ENCODE measurements around the gene ABCC1. TPM values are rescaled to one million over a fixed set of nuclear protein-coding genes. Genes with fewer than 3 reads are reported as not detected.

Gene ABCC1
- polyA plus RNA-seq, 1 of the 3 experiments (the other 2 are of a cell fraction) = 23.7 TPM

GRCh38 chr16:16099320-16099719 is 149.9 kb downstream of the ABCC1 start:
- Histone ChIP-seq H3K79me2 (ENCODE audit: insufficient read depth) (no peaks in the 10 kb centered on the region; the same call in 1 of the 2 replicates), H3F3A (replicated peaks; ENCODE audit: insufficient read depth) (no peaks in the 10 kb centered on the region), H3K27ac (ENCODE audit: low read depth in 2 of 2, low read length in 1 of 2) (no peak overlapping the region), H3K9ac (no peak overlapping the region), H4K20me1 (ENCODE audit: insufficient read depth) (no peaks in the 10 kb centered on the region), H3K4me1 (ENCODE audit: control insufficient read depth in 1 of 2, insufficient read depth in 2 of 2, low read depth in 1 of 2, low read length in 1 of 2) (no peaks in the 10 kb centered on the region), H3K9me3 (no peaks in the 10 kb centered on the region), H3K4me3 (ENCODE audit: low read depth in 2 of 2, low read length in 1 of 2) (no peak overlapping the region), H3K36me3 (replicated peaks in 1 of 2; ENCODE audit: control insufficient read depth in 1 of 2, insufficient read depth in 2 of 2, low read length in 1 of 2) (peaks cover 17 to 25% of the 10 kb centered on the region in 2 experiments), H2AFZ (ENCODE audit: low read depth) (no peak overlapping the region), H3K9me2 (no peaks in the 10 kb centered on the region), H3K4me2 (no peak overlapping the region), H3K27me3 (ENCODE audit: insufficient read depth) (no peaks in the 10 kb centered on the region)
- CTCF ChIA-PET = interaction anchor here (0.6 kb wide), 1 partner anchor 230 kb away, joined by 3 read pairs; no protein-coding TSS in a partner anchor
- no peak for TF ChIP-seq JUND (IDR thresholded peaks at IDR 0.05)
- no peak for TF ChIP-seq RXRA (IDR thresholded peaks at IDR 0.05; ENCODE audit: borderline replicate concordance, low read depth)
- TF ChIP-seq NFIC (IDR thresholded peaks at IDR 0.05; ENCODE audit: borderline replicate concordance) = no peak
- TF ChIP-seq IRF3 (IDR thresholded peaks at IDR 0.05; ENCODE audit: low read depth, low read length) = no peak
- no peak for TF ChIP-seq FOXJ3 (CRISPR knock-in tag; IDR thresholded peaks at IDR 0.05)
- no peak for TF ChIP-seq MAX (IDR thresholded peaks at IDR 0.05; ENCODE audit: low read depth)
- no peak for TF ChIP-seq POLR2AphosphoS5 (IDR thresholded peaks at IDR 0.05; ENCODE audit: low read depth, low read length)
- TF ChIP-seq CTCF (IDR thresholded peaks at IDR 0.05) = no peak
- TF ChIP-seq PBX3 (IDR thresholded peaks at IDR 0.05) = no peak
- no peak for TF ChIP-seq FOXM1 (IDR thresholded peaks at IDR 0.05; ENCODE audit: low read depth)
- TF ChIP-seq USF2 (IDR thresholded peaks at IDR 0.05; ENCODE audit: borderline replicate concordance, low read depth, low read length) = no peak
- TF ChIP-seq SIN3A (IDR thresholded peaks at IDR 0.05; ENCODE audit: borderline replicate concordance, low read depth, low read length) = no peak
- TF ChIP-seq MEF2A (IDR thresholded peaks at IDR 0.05; ENCODE audit: borderline replicate concordance, low read depth) = no peak
- TF ChIP-seq GABPA (IDR thresholded peaks at IDR 0.05; ENCODE audit: low read depth) = no peak
- no peak for TF ChIP-seq USF1 (IDR thresholded peaks at IDR 0.05; ENCODE audit: borderline replicate concordance, low read depth)
- no peak for TF ChIP-seq REST (IDR thresholded peaks at IDR 0.05; ENCODE audit: low read depth, low read length)
- TF ChIP-seq SMC3 (IDR thresholded peaks at IDR 0.05; ENCODE audit: low read depth, low read length) = no peak
- no peak for TF ChIP-seq TCF12 (IDR thresholded peaks at IDR 0.05)
- POLR2A ChIA-PET = no interaction called here
- no peak for DNase-seq
- WGBS (ENCODE audit: low lambda C conversion rate) = 96% methylated on average over 4 of the region's 4 CpGs

All from SK-N-SH (cell line).